Measurements from ENCODE around the gene TBC1D8. TPM values are rescaled to one million over a fixed set of nuclear protein-coding genes. Genes with fewer than 3 reads are reported as not detected.

TBC1D8 gene
- total RNA-seq, 4 donors from 2014 or later = 19.5 to 46.9 (median 24.8) TPM

GRCh38 chr2:101195871-101196661, 44.9 kb upstream of the TBC1D8 start:
- no peak for TF ChIP-seq CTCF (IDR thresholded peaks at IDR 0.05)
- TF ChIP-seq POLR2A (IDR thresholded peaks at IDR 0.05) = no peak
- no peaks in the 10 kb centered on the region for H3K36me3 ChIP-seq
- intact Hi-C loops (cut with DNase I) = no loop called here
- peaks cover 7 to 40% (median 17%) of the 10 kb centered on the region in 3 donors for H3K4me1 ChIP-seq
- no peaks in the 10 kb centered on the region for H3K27me3 ChIP-seq
- no peak for DNase-seq
- H3K4me3 ChIP-seq = no peak overlapping the region
- 59 to 69% methylated on average over 7 to 9 of the region's 9 CpGs for WGBS, 2 donors
- H3K27ac ChIP-seq = no peak overlapping the region
- H3K9me3 ChIP-seq = no peaks in the 10 kb centered on the region

- intact Hi-C loops (cut with DNase I) = no loop called here
- Histone ChIP-seq H3K4me1 (peaks cover 7 to 36% (median 9%) of the 10 kb centered on the region in 3 donors), H3K36me3 (no peaks in the 10 kb centered on the region), H3K9me3 (no peaks in the 10 kb centered on the region), H3K27ac (no peak overlapping the region), H3K4me3 (no peak overlapping the region), H3K27me3 (no peaks in the 10 kb centered on the region)
- no peak for DNase-seq
- TF ChIP-seq CTCF (IDR thresholded peaks at IDR 0.05) (no peak), POLR2A (IDR thresholded peaks at IDR 0.05) (no peak)
- WGBS, 2 donors = 85 to 93% methylated on average over 4 to 7 of the region's 11 CpGs
Measured at GRCh38 chr2:101193033-101193626, 41.9 kb upstream of the TBC1D8 start.

GRCh38 chr2:101190747-101191516, 39.8 kb upstream of the TBC1D8 start:
- H3K4me1 ChIP-seq = peaks cover 0 to 48% (median 11%) of the 10 kb centered on the region in 3 donors
- H3K27me3 ChIP-seq = no peaks in the 10 kb centered on the region
- no peaks in the 10 kb centered on the region for H3K36me3 ChIP-seq
- TF ChIP-seq POLR2A (IDR thresholded peaks at IDR 0.05) (no peak), CTCF (IDR thresholded peaks at IDR 0.05) (no peak)
- peak overlapping the region in 3 of 4 donors; percentile 16 to 67 (median 31) for H3K27ac ChIP-seq
- no peaks in the 10 kb centered on the region for H3K9me3 ChIP-seq
- DNase-seq = no peak
- intact Hi-C loops (cut with DNase I) = no loop called here
- 18 to 32% methylated on average over 4 to 5 of the region's 9 CpGs for WGBS, 2 donors
- H3K4me3 ChIP-seq = no peak overlapping the region

- intact Hi-C loops (cut with DNase I) = no loop called here
- peak in 3 of 6 experiments; percentile 16 to 42 (median 16) for TF ChIP-seq CTCF (IDR thresholded peaks at IDR 0.05)
- no peak for TF ChIP-seq POLR2A (IDR thresholded peaks at IDR 0.05)
Measured at GRCh38 chr2:101188683-101189405, 37.7 kb upstream of the TBC1D8 start.

More at GRCh38 chr2:101188683-101189405, 37.7 kb upstream of the TBC1D8 start:
- H3K36me3 ChIP-seq = no peaks in the 10 kb centered on the region
- H3K4me3 ChIP-seq = no peak overlapping the region
- DNase-seq = no peak
- 71 to 80% methylated on average over 4 to 5 of the region's 5 CpGs for WGBS, 2 donors
- peaks cover 0 to 66% (median 19%) of the 10 kb centered on the region in 3 donors for H3K4me1 ChIP-seq
- no peaks in the 10 kb centered on the region for H3K27me3 ChIP-seq
- no peaks in the 10 kb centered on the region for H3K9me3 ChIP-seq
- H3K27ac ChIP-seq = no peak overlapping the region

Measured in esophagus squamous epithelium (tissue), 5 donors.